Esophagus squamous epithelium (tissue), 5 donors: ENCODE measurements around the gene RABEP2. TPM values are rescaled to one million over a fixed set of nuclear protein-coding genes. Genes with fewer than 3 reads are reported as not detected.

Experiments used
- DNase-seq: peaks from one replicate; lab custom pipeline; 2025; lab: John Stamatoyannopoulos, UW
- H3K27ac ChIP-seq, 4 donors: fragments of 200-600 bp; sonication (generic); one replicate each; pipeline ENCODE4 v1.5.1; 2016 to 2019; ENCODE audit warnings: mild to moderate bottlenecking in 1 of 4
- H3K27me3 ChIP-seq, 4 donors: fragments of 200-600 bp; sonication (generic); 1 replicate in 3 of 4; 2 replicates in 1 of 4; pipeline versions ENCODE4 v1.5.1 to v1.6.0; 2017 to 2021; ENCODE audit warnings: antibody characterized with exemption in 1 of 4
- H3K36me3 ChIP-seq, 3 donors: fragments of 200-600 bp; sonication (generic); one replicate each; pipeline ENCODE4 v1.5.1; 2016 to 2019
- H3K4me1 ChIP-seq, 3 donors: fragments of 200-600 bp; sonication (generic); one replicate each; pipeline ENCODE4 v1.5.1; 2017 to 2019
- H3K4me3 ChIP-seq, 4 donors: fragments of 200-600 bp; sonication (generic); 1 replicate in 3 of 4; 2 replicates in 1 of 4; pipeline ENCODE4 v1.5.1; 2016 to 2019; ENCODE audit warnings: mild to moderate bottlenecking in 2 of 4, moderate library complexity in 1 of 4
- H3K9me3 ChIP-seq, 3 donors: fragments of 200-600 bp; sonication (generic); one replicate each; pipeline ENCODE4 v1.5.1; 2016 to 2019
- CTCF ChIP-seq, 6 experiments: fragments of 450-650 bp in 4 of 6; fragments of 200-600 bp in 2 of 6; sonication (generic) in 2 of 6; IDR thresholded peaks; one replicate each; pipeline ENCODE4 v1.5.1; 2016 to 2019; ENCODE audit warnings: antibody characterized with exemption in 6 of 6, mild to moderate bottlenecking in 4 of 6, moderate library complexity in 4 of 6
- POLR2A ChIP-seq, 4 donors: fragments of 450-650 bp; IDR thresholded peaks; one replicate each; pipeline ENCODE4 v1.6.1; 2017; ENCODE audit warnings: antibody characterized with exemption in 4 of 4, mild to moderate bottlenecking in 4 of 4, moderate library complexity in 3 of 4
- WGBS, 2 donors: methylation state at CpG; one replicate each; pipeline ENCODE4 v1.1.5; 2018; 5-methylcytosine and 5-hydroxymethylcytosine counted together
- intact Hi-C: fragments of 100-400 bp; cut with DNase I; formaldehyde crosslinking; loops from one replicate; pipeline ENCODE4 v1.15.0; 2022
- total RNA-seq, 4 donors: library from RNA; depleted of rRNA; stranded (reverse); fragments of >200 nt; gene quantifications; one replicate each; pipeline ENCODE4 v1.1.0, GENCODE V29; 2016
- donor health status: DM: yes; HTN: yes; CAD: no.

RABEP2 gene
- total RNA-seq, 4 donors from 2014 or later, result 28.7 to 47.2 (median 37.2) TPM

GRCh38 chr16:28964496-28964895 is 39.5 kb upstream of the RABEP2 start:
- no peak for DNase-seq
- Histone ChIP-seq H3K27ac (no peak overlapping the region), H3K27me3 (no peaks in the 10 kb centered on the region), H3K9me3 (no peaks in the 10 kb centered on the region), H3K4me3 (no peak overlapping the region), H3K36me3 (peaks cover 6 to 67% (median 25%) of the 10 kb centered on the region in 3 donors), H3K4me1 (no peaks in the 10 kb centered on the region)
- 76 to 88% methylated on average over 2 of the region's 2 CpGs for WGBS, 2 donors
- TF ChIP-seq POLR2A (IDR thresholded peaks at IDR 0.05), result no peak
- TF ChIP-seq CTCF (IDR thresholded peaks at IDR 0.05), result no peak
- intact Hi-C loops, result no loop called here

GRCh38 chr16:28964072-28964471 is 39.0 kb upstream of the RABEP2 start:
- Histone ChIP-seq H3K36me3 (peaks cover 6 to 71% (median 25%) of the 10 kb centered on the region in 3 donors), H3K4me1 (no peaks in the 10 kb centered on the region)
- 70 to 94% methylated on average over 2 of the region's 3 CpGs for WGBS, 2 donors

GRCh38 chr16:28958836-28959235 is 33.8 kb upstream of the RABEP2 start:
- no peak for DNase-seq
- Histone ChIP-seq H3K4me3 (no peak overlapping the region), H3K9me3 (no peaks in the 10 kb centered on the region), H3K27ac (no peak overlapping the region), H3K36me3 (peaks cover 6 to 100% (median 63%) of the 10 kb centered on the region in 3 donors), H3K4me1 (no peaks in the 10 kb centered on the region), H3K27me3 (no peaks in the 10 kb centered on the region)
- 60 to 93% methylated on average over 1 to 3 of the region's 6 CpGs for WGBS, 2 donors
- intact Hi-C loops, result no loop called here
- no peak for TF ChIP-seq CTCF (IDR thresholded peaks at IDR 0.05)

More at GRCh38 chr16:28964072-28964471, 39.0 kb upstream of the RABEP2 start:
- TF ChIP-seq CTCF (IDR thresholded peaks at IDR 0.05) (no peak), POLR2A (IDR thresholded peaks at IDR 0.05) (no peak)
- H3K4me3 ChIP-seq, result no peak overlapping the region
- H3K27me3 ChIP-seq, result no peaks in the 10 kb centered on the region
- H3K27ac ChIP-seq, result no peak overlapping the region
- intact Hi-C loops, result no loop called here
- no peak for DNase-seq
- no peaks in the 10 kb centered on the region for H3K9me3 ChIP-seq

GRCh38 chr16:28958216-28958615 is 33.2 kb upstream of the RABEP2 start:
- H3K9me3 ChIP-seq, result no peaks in the 10 kb centered on the region
- no peak overlapping the region for H3K27ac ChIP-seq
- peaks cover 0 to 4% (median 0%) of the 10 kb centered on the region in 3 donors for H3K4me1 ChIP-seq
- 88 to 90% methylated on average over 9 of the region's 9 CpGs for WGBS, 2 donors
- H3K4me3 ChIP-seq, result no peak overlapping the region
- intact Hi-C loops, result no loop called here
- H3K36me3 ChIP-seq, result peaks cover 6 to 100% (median 58%) of the 10 kb centered on the region in 3 donors
- no peaks in the 10 kb centered on the region for H3K27me3 ChIP-seq
- DNase-seq, result no peak
- TF ChIP-seq CTCF (IDR thresholded peaks at IDR 0.05) (no peak), POLR2A (IDR thresholded peaks at IDR 0.05) (no peak)

GRCh38 chr16:28951410-28951943 is 26.4 kb upstream of the RABEP2 start:
- no peaks in the 10 kb centered on the region for H3K9me3 ChIP-seq
- intact Hi-C loops, result no loop called here
- peaks cover 10 to 31% (median 14%) of the 10 kb centered on the region in 3 donors for H3K4me1 ChIP-seq
- no peak for TF ChIP-seq CTCF (IDR thresholded peaks at IDR 0.05)
- no peak for TF ChIP-seq POLR2A (IDR thresholded peaks at IDR 0.05)
- H3K27me3 ChIP-seq, result no peaks in the 10 kb centered on the region
- WGBS, 2 donors, result 1% methylated on average over 11 to 13 of the region's 17 CpGs
- peak overlapping the region; percentile 85 to 97 (median 92) for H3K4me3 ChIP-seq
- H3K27ac ChIP-seq, result peak overlapping the region; percentile 86 to 96 (median 92)
- DNase-seq, result no peak
- H3K36me3 ChIP-seq, result peaks cover 0 to 44% (median 24%) of the 10 kb centered on the region in 3 donors
